ENCODE measurements around the gene TTC12.

The TTC12 gene

DNA sequence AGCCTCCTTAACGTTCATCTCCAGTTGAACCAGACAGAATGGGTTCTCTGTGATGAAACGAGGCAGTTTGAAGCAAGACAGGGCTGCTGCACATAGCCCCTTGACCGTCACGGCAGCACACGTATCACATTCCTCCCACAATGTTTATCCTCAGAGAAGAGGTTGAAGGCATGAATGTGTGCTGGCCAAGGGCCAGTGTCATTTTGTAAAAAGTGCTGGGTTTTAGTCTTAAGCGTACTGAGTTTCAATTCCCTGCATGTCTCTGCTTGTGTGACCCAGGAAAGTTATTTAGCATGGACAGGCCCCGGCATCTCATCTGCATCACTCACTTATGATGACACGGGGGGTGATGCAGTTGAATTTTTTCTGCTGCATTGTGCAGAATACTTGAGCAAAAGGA lies 31.6 kb downstream of the TTC12 start:
- no peak for DNase-seq (ENCODE audit: low read depth, low spot score)
- TF ChIP-seq, protein P1, sequence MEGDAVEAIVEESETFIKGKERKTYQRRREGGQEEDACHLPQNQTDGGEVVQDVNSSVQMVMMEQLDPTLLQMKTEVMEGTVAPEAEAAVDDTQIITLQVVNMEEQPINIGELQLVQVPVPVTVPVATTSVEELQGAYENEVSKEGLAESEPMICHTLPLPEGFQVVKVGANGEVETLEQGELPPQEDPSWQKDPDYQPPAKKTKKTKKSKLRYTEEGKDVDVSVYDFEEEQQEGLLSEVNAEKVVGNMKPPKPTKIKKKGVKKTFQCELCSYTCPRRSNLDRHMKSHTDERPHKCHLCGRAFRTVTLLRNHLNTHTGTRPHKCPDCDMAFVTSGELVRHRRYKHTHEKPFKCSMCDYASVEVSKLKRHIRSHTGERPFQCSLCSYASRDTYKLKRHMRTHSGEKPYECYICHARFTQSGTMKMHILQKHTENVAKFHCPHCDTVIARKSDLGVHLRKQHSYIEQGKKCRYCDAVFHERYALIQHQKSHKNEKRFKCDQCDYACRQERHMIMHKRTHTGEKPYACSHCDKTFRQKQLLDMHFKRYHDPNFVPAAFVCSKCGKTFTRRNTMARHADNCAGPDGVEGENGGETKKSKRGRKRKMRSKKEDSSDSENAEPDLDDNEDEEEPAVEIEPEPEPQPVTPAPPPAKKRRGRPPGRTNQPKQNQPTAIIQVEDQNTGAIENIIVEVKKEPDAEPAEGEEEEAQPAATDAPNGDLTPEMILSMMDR (IDR thresholded peaks at IDR 0.05; ENCODE audit: low read depth, low read length), result no peak
- no peak overlapping the region for H3K4me3 ChIP-seq (ENCODE audit: low read depth, low read length)
- in situ Hi-C loops (cut with HindIII; ENCODE audit: low sequenced_read_pairs), result no loop called here

DNA sequence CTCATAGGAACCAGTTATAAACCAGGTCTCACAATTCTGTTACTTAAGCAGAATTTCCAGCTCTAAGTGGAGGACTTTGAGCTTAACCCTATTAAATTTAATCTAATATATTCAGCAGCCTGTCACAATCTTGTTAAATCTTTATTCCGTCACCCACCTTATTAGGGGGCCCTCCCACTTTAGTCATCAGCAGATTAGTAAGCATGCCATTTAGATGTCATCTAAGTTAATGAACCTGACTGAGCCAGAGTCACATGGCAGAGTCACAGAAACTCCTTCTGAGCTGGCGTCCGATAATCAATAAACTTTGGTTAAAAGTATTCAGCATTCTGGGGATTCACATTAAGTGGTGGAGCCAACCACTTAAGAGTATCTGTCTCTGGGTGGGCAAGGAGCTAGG lies 35.1 kb downstream of the TTC12 start:
- in situ Hi-C loops (cut with HindIII; ENCODE audit: low sequenced_read_pairs), result no loop called here
- DNase-seq (ENCODE audit: low read depth, low spot score), result no peak

DNA sequence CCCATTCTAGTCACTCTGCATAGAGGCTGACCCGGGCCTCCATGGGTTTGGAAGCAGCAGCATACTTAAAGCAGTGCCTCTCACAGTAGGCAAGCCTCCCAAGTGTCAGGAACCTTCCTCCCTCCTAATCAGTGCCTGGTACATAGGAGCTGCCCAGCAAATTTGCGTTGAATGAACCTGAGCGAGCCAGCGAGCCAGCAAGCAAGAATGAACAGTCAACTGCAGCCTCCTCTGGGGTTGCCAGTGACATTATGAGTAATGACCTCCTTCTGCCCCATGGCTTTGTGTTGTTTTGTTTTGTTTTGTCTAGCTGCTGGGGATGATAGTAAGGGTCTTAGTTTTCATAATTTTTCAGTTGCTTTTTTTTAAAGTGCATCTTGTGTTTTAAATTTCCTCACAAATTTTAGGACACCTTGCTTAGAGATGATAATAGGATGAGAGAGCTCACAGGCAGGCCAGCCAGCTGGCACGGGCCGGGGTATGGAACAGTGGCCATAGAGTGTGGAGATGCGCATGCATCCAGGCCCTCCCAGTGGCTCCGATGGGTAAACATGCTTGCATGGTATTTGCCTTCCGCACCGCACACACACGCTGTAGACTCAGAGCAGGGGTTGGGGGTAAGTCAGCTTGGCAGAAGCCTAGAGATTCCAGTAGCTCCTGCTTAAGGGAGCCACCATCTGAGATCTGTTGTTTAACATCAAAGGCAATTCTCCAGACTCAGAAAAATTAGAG lies 36.1 kb downstream of the TTC12 start:
- TF ChIP-seq, protein P1 (IDR thresholded peaks at IDR 0.05; ENCODE audit: low read depth, low read length), result no peak
- DNase-seq (ENCODE audit: low read depth, low spot score), result no peak
- in situ Hi-C loops (cut with HindIII; ENCODE audit: low sequenced_read_pairs), result no loop called here
- H3K4me3 ChIP-seq (ENCODE audit: low read depth, low read length), result no peak overlapping the region

More for the DNA sequence above, 35.1 kb downstream of the TTC12 start:
- no peak overlapping the region for H3K4me3 ChIP-seq (ENCODE audit: low read depth, low read length)
- TF ChIP-seq, protein P1 (IDR thresholded peaks at IDR 0.05; ENCODE audit: low read depth, low read length), result no peak

DNA sequence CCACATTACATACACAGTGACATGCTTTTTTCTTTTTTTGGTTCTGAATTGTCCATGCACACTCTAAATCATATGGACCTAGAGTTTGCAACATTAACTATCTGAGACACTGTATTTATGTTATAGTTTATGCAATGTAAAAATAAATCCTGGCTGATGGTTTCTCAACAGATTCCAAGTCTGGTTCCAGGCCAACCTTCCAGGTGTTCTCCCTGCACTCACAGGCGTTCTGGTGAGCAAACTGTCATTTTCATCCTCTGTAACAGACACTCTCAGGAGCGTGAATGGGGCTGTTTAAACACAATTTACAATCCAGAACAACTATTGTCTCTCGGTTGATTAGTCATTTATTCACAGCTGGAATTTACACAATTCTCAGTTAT lies 36.7 kb downstream of the TTC12 start:
- no peak overlapping the region for H3K4me3 ChIP-seq (ENCODE audit: low read depth, low read length)
- no peak for DNase-seq (ENCODE audit: low read depth, low spot score)
- in situ Hi-C loops (cut with HindIII; ENCODE audit: low sequenced_read_pairs), result no loop called here
- TF ChIP-seq, protein P1 (IDR thresholded peaks at IDR 0.05; ENCODE audit: low read depth, low read length), result no peak

DNA sequence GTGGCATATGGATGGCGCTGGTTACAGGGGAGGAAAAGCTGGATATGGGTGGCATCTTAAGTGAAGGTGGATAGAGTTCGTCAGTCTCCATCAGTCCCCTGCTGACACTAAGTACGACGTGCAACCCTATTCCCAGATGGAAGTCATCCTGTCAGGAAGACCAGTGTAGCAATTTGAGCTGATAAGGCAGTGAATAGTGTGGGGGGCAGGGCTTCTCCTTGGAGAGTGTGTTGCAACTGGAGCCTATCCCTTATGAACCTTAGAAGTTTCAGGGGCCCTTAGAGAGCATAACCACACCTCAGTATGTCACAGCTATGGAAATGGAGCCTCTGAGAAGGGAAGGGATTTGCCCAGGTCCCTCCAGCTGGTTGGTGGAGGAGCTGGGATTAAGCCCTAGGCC lies 37.1 kb downstream of the TTC12 start:
- no peak for DNase-seq (ENCODE audit: low read depth, low spot score)
- no peak overlapping the region for H3K4me3 ChIP-seq (ENCODE audit: low read depth, low read length)
- in situ Hi-C loops (cut with HindIII; ENCODE audit: low sequenced_read_pairs), result no loop called here
- TF ChIP-seq, protein P1 (IDR thresholded peaks at IDR 0.05; ENCODE audit: low read depth, low read length), result no peak

DNA sequence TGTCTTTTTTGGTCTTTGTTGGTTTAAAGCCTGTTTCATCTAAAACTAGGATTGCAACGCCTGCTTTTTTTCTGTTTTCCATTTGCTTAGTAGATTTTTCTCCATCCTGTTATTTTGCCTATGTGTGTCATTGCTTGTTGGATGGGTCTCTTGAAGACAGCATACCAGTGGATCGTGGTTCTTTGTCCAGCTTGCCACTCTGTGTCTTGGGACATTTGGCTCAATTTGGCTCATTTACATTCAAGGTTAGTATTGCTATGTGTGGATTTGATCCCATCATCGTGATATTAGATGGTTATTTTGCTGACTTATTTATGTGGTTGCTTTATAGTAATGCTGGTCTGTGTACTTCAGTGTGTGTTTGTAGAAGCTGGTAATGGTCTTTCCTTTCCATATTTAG lies 41.8 kb downstream of the TTC12 start:
- no peak for DNase-seq (ENCODE audit: low read depth, low spot score)
- TF ChIP-seq, protein P1 (IDR thresholded peaks at IDR 0.05; ENCODE audit: low read depth, low read length), result no peak
- in situ Hi-C loops (cut with HindIII; ENCODE audit: low sequenced_read_pairs), result no loop called here
- H3K4me3 ChIP-seq (ENCODE audit: low read depth, low read length), result no peak overlapping the region
